Effector CD8-positive, alpha-beta T cell (primary cell): ENCODE measurements around the gene SYNE1.
"Not testable (repeated sequence)": the region's sequence is repeated elsewhere in the genome, so short reads cannot be mapped to it uniquely, and the experiment has no call there.

ENCODE experiments used
- DNase-seq: peaks from one replicate; lab custom pipeline; 2025; lab: John Stamatoyannopoulos, UW

Gene SYNE1

DNA sequence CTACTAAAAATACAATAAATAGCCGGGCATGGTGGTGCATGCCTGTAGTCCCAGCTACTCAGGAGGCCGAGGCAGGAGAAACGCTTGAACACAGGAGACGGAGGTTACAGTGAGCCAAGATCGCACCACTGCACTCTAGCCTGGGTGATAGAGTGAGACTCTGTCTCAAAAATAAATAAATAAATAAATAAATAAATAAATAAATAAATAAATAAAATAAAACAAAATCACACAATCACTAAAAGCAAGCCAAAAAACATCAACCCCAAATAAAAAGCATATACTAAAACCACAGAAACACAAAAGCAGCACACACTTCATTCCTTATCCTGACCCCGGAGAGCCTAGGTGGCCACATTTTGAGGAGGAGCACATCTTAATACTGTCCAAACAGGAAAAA lies 498.8 kb downstream of the SYNE1 start:
- not testable (repeated sequence) for DNase-seq

DNA sequence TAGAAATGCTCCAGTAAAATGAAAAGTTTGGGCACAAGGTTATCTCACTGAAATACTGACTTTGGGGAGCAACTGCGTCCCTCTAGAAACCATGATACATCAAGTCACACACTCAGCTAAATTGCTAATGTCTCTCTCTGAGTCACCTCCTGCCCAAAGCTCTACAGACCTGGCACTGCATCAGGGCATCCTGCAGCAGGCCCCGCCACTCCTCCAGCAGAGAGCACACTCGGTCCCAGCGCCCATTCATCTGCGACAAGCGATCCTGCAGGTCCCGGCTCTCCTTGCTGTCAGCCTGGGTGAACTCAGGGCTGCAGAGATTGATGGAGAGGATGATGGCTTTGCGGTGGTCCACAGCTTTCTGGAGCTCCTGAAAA lies 500.7 kb downstream of the SYNE1 start:
- no peak for DNase-seq

DNA sequence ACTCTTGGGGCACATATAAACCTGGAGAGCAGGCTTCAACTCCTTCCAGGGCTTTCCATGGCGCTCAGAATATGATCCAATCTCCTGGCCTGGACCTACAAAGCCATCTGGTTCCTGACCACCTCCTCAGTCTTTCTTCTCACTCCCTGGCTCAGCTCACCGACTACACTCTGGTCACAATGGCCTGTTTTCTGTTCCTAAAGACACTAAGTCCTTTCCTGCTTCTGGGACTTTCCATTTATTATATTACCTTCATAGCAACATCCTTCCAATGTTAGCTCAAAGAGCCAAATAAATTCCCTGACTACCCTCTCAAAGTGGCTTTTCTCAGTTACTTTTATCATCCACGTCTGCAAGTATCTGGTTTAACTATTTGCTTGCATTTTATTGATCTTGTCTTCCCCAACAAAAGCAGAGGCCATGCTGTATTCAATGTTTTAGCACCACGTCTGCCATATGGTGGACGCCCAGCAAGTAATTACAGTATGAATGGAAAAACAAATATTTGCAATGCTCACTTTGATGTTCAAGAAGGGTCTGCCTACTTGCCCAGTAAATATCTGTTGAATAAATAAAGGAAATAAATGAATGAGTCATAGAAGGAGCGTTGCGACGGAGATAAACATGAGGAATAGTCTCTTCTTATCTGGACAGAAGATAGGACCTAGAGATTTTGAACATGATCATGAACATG lies 501.3 kb downstream of the SYNE1 start:
- no peak for DNase-seq

DNA sequence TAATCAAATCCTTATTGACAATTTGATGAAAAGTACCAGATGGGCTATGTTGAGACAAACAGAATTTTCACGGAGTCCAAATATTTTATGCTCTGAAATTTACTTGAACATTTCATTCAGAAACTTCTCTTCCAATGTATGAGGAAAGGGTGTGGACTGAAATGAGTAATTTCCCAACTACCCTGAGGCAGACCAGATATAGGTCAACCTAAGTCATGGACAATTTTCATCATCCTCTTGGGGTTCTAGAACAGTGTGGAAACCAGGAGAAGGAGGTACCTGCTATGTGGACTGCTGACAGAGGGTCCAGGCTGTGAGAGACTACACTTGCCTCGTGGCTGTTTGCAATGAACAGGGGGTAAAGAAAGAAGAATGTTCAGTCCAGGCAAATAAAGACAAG lies 506.7 kb downstream of the SYNE1 start:
- no peak for DNase-seq

DNA sequence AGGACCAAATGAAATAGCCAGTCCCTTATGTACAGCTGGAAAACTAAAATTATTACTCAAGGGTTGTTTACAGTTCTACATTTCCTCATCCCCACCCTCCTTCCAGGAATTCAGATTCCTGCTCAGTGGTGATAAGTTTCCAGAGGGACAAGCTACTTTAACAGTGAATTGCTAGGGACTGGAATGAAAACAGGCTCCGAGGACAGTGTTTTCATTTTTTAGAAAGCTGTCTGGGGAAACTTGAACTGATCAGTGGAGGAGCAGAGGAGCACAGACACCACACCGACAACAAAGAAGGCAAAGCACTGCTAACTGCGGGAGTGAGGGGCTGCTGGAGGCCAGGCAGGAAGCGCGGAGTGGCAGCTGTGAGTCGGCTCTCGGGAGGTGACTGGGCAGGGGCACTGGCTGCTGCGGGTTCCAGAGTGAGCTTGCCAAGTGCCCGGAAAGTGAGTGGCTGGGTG lies 507.4 kb downstream of the SYNE1 start:
- no peak for DNase-seq

DNA sequence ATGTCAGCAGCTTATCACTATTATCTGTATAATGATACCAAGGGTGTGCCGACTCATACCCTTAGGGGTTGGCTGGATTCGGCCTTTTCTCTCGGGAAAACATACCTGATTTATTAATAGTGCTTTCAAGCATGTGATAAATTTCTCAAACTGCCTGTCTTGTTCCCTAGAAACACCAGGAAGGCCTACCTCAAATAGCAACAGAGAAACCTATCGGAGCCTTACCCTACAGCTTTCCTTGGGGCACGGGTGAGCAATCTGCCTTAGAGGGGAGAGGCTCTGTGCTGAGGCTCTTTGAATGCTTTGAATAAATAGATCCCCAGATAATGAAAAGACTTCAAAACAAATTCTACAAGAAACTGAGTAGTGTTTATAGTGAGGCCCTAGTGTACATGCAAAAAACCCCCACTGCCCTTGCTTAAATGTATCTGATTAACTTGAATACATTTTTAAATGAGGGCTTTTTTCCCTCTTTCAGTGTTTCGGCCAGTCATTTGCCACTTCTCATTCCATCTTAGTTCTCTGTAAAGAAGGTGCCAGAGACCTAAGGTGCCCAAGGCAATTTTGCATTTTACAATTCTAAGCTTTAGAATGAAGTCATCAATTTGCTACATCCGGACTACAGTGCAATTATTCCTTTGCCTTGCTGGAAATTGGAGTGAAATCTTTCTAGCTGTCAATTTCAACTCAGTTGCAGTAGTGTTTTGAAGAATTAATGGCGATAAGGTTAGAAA lies 509.6 kb downstream of the SYNE1 start:
- DNase-seq = no peak

DNA sequence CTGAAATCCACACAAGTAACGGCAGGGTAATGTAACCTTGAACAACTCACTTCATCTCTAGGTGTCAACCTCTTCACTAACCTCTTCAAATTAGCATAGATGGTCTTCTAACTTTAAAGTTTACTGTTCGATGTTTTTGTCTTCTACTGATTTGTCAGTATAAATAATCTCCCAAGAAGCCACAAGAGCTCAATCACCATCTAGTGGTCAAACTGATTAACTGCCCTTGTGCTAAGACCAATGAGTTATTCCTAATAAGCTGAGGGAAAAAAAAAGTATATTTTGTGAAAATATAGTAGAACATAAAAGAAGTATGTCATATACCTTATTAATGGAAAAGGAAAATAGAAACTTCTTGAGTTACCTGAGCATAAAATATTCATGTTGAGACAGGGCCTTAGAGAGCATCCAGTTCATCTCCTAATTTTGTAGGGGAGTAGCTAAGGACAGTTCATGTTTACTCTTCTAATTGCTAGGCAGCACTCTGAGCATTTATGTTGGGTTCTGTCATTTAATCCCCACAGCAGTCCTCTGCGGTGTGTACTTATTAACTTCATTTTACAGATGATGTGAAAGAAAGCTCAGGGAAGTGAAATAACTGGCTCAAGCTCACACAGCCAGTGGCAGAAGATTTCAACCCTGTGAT lies 512.6 kb downstream of the SYNE1 start:
- no peak for DNase-seq

DNA sequence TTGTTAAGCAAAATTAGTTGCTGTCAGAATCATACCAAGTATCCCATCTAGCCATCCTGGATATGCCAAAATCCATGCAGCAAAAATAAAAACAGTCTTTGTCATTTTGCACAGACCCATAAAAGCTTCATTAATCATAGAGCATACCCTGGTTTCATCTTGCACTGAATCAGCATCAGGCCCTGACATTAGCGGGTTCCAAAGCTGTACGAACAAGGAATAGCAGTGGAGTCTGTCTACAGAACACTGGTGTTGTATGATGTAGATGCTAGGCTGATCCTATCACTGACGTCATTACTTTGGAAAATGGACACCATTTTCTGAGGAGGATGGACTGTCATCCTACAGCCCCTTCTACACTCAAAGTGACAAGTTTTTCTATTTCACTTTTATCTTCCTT lies 514.1 kb downstream of the SYNE1 start:
- no peak for DNase-seq

DNA sequence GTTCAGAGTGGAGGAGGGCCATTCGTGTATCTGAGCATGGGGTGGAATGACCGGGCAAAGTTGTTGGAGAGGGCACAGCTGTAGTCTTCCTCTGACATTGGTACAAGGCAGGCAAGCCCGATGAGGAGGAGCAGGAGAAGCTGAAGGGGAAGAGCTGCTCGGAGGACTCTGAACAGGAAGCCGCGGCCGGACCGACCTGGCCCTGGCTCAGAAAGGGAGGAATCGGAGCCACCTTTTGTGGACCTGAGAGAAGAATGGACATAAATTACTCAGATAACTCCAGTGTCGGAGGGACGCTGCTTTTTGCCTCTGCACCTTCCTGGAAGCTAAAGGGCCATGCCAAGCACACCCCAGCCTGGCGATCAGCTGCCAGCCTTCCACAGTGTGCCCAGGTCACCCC lies 514.7 kb downstream of the SYNE1 start:
- DNase-seq = no peak

DNA sequence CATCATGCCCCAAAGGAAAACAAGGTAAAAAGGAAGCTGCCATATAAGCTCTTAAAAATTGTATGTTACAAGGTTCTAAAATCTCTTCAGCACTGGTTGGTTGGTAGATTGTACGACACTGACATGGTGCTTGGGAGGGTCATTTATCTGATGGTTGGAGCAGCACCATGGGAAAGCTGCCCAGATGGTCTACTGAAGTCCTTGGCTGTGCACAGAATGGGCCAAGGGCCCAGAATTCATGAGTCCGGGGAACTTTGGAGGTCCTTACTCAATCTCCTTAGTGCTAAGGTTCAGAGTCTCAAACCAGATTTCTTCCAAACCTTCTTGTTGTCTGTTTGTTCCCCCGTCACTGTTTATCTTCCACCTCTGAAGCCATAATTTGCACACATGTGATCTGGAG lies 515.3 kb downstream of the SYNE1 start:
- no peak for DNase-seq

DNA sequence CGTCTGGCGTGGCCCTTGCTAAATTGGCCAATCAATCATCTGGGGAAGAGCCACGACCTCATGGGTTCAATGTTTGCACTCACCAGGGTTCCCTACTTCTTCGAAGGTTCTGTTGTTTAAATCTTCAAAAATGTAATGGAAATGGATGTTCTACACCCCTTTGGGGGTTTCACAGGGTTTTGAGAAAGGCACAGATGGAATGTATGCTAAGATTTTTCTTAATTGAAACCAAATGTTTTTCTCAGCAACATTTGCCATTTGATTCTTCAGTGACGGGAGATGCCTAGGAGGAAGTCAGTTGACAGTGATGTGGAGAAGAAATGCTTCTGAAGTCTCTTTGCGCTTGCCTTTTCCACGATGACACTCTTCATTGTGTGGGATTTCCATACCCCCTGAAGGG lies 517.3 kb downstream of the SYNE1 start:
- DNase-seq = no peak

DNA sequence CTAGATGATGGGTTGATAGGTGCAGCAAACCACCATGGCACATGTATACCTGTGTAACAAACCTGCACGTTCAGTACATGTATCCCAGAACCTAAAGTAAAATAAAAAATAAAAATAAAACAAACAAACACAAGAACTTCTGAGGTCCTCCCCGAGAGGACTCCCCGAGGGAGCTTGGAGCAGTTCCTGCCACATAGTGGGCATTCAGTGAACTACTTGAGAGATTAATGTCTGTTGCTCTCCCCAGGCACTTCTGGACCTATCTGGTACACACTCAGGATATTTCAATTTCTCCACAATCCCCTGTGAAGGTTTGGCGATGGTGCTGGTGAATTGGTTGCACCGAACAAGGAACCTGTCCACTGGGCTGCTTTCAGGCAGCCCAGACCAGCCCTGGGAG lies 518.5 kb downstream of the SYNE1 start:
- no peak for DNase-seq

DNA sequence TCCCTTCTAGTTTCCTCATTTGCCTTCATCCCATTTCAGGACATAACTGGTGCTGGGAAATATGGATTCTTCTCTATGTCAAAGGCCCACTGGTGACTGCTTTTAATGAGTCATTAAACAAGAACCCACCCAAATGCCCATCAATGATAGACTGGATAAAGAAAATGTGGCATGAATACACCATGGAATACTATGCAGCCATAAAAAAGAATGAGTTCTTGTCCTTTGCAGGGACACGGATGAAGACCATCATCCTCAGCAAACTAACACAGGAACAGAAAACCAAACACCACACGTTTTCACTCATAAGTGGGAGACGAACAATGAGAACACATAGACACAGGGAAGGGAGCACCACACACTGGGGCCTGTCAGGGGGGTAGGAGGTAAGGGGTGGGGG lies 518.9 kb downstream of the SYNE1 start:
- DNase-seq = no peak

DNA sequence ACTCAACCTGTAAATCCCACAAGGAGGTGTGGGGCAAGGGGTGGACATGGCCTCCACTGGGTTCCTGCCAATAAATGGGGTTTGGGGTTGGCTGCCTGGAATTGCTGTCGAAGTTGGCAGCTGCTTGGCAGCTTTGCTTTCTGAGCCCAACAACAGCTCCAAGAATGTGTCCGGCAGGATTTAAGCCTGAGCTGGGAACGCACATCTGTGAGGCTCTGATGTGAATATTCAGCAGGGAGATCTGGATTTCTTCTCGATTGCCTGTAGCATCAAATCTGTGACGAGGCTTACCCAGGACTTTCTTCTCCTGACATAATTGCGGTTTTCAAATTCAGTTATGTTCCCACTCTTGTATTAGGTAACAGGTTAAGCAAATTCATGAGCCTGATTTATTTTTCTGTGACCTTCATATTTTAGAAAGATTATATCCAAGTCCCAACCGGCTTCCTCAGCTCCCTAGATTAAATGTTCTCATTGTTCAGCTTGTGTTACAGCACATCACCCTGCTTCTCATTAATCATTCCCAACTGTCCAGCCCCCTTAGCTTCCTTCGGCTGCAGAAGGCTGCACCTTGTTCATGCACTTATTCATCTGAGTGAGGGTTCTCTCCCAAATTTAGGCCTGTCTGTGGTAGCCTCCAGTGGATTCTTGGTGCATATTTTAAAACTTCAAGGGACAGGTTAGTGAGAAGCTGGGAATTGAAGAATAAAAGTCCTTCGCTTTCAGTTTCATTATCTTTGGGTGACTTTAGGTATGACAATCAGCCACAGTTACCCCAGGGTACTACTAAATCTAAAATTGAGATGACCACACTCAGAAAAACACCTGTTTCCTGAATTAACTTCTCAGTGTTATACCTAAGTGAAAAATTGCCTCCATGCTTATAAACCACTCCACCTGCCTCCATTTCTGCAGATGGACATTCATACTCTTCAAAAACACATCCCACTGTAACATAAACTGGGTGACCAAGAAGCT lies 519.7 kb downstream of the SYNE1 start:
- DNase-seq = no peak

DNA sequence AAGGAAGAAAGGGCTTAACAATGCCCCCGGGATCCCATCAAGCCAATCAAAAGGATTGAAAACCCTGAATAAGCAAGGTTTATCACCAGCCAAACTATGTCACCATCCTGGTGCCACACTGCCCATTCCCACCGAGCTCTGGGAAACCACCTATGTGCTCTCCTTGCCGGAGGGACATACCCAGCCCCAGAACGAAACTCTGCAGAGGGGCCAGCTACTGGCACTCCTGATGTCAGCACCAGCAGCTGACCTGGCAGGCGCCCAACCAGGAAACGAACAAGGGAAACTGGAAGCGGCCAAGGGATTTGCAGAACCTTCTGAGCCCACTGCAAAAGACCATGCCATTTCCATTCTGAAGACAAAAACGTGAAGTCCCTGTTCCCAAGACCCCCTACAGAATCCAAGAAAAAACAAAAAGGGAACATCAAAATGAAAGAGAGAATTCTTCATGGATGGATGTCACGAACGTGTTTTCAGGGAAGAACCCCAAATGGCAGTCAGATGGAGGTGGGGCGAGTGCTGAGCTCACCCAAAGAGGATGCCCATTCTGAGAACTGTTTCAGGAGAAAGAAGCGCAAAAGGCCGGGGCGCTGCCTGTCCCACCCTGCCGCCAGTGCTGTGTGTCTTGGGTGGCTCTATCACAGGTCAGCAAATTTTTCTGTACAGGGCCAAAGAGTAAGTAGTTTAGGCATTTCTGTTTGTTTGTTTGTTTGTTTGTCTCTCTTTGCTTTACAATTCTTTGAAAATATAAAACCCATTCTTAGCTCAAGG lies 524.5 kb downstream of the SYNE1 start:
- DNase-seq = no peak

DNA sequence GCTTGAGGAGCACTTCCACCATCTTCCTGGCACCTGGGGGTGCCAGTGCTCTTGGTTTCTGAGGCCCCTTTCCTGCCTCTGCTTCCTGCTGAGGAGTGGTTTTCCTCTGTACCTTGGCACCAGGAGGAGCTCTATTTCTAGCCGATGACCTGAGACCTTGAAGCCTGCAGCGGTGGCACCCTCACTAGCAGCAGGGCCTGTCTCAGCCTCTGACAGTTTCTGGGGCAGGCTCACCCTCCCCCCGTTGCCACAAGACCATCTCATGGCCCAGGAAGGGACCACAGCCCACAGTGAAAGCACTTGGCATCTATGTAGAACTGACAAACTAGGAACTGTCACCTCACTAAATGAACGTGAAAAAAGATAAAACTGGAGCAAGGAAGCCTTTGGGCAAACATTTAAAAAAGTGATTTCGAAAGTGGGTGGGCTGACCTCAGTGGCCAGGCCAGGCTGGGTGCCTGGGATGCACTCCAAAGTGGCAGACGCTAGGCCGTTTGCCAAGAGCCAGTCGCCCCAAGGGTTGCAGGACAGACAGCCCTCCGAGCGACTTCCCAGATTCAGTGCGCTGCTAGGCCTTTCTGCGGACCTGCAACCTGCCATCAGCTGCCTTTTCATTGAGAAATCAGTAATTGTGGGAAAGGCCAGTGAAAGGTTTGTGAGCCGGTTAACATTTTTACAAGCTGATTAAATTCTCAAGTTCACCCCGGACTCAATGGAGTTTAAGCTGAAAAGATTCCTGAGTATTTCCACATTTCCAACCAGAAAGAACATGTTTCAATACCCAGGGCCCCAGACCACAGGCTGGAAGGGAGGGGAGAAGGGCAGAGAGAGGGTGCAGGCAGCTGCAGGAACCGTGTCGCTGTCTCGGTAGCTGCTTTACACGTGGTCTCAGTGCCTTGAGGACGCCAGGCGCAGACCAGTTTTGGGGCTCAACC lies 526.0 kb downstream of the SYNE1 start:
- DNase-seq = no peak

DNA sequence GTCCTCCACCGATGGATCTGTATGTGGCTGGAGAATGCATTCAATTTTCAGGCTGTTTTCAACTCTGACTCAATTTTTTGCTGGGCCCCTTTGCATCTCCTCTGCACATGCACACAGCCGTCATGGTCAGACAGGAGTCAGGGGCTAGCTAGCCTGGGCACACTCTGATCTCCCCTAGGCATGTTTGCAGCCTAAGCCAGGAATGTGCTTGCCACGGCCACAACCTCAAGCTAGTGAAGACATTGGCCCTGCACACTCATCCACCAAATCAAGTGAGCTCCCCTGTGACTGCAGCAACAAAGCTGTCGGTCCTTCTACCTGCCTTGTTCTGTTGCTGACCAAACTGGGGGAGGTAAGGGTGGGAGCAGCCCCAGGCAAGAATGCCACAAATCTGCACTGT lies 529.2 kb downstream of the SYNE1 start:
- DNase-seq = no peak

DNA sequence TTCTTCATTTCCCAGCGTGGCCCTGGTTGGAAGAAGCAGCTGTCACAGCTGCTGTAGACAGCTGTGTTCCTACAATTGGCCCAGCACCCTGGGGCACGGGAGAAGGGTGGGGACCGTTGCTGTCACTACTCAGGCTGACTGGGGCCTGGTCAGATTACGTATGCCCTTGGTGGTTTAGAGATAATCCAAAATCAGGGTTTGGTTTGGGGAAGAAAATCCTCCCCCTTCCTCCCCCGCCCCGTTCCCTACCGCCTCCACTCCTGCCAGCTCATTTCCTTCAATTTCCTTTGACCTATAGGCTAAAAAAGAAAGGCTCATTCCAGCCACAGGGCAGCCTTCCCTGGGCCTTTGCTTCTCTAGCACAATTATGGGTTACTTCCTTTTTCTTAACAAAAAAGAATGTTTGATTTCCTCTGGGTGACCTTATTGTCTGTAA lies 537.0 kb downstream of the SYNE1 start:
- DNase-seq = no peak

DNA sequence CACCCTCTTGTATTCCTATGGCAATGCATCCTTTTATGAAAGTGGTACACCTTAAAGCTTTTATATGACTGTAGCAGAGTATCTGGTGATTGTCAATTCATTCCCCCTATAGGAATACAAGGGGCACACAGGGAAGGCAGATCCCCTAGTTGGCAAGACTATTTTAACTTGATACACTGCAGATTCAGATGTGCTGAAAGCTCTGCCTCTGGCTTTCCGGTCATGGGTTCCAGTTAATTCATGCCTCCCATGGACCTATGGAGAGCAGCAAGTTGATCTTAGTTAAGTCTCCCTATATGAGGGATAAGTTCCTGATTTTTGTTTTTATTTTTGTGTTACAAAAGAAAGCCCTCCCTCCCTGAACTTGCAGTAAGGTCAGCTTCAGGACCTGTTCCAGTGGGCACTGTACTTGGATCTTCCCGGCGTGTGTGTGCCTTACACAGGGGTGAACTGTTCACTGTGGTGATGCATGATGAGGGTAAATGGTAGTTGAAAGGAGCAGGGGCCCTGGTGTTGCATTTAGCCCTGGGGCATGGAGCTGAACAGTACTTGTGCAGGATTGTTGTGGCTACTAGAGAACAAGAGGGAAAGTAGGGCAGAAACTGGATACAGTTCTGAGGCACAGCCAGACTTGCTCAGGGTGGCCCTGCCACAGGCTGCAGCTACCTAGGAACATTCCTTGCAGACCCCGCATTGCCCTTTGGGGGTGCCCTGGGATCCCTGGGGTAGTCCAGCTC lies 537.5 kb downstream of the SYNE1 start:
- DNase-seq = no peak
